ENCODE measurements around the gene PTGFRN.
"Not testable (repeated sequence)": the region's sequence is repeated elsewhere in the genome, so short reads cannot be mapped to it uniquely, and the experiment has no call there.

Gene PTGFRN

DNA sequence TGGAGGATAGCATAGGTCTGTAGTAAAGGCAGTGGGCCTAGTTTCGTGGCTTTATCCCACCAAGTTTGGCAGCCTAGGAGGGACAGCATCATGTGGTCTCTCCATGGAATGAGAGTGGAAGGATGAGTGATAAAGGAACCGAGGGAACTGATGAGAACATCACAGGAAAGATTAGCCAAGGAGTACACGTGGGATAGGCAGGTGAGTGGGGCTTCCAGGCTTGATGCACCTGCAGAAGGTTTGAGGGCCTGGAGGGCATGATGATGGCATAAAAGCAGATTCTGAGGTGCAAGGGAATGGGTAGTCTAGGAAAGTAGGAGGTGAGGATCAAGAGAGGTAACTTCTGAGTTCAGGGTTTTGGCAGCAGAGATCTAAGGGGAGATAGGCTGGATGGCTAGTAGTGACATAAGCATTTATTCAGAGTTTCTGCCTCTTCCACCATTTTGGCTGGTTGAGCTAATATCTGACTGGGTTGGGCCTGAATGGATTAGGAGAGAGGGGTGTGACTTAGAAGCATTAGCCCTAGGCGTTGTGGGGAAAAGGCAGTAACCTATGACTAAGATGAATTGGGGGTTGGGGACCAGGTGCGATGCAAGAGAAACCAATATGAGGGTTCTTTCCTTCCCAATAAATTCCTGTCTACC is 9.1 kb downstream of the PTGFRN start:
- DNase-seq, result no peak

DNA sequence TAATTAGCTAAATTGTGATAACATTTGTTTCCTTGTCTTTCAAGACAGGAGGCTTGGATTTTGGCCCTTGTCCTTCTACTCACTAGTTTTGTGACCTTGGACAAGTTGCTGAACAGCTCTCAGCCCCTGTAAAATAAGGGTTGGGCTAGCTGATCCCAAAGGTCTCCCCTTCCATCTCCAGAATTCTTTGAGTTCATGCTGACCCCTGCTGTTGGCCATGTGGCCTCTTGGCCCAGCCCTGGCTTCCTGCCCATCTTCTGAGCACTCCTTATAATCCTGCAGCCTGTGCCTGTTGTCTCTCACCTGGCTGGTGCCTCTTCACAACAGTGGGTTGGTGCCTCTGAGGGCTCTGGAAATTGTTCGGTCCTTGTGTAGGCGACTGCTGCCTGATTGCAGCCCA is 10.1 kb downstream of the PTGFRN start:
- no peak for DNase-seq

DNA sequence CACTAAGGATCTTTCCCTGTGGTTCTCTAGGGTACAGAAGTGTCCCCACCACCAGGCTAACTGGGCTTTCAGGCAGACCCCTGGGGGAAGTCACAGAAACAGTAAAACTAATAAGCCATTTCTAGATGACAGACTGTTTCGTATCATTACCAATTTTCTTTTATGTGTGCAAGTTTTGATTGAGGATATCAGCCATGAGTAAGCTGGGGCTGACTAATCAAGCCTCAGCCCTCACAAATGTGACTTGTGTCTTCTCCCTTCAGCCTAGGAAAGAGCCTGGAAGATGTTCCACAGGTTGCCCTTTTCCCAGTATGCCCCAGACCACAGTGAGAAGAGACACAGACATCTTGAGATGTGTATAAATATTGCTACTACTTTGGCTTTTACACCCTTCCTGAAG is 10.5 kb downstream of the PTGFRN start:
- DNase-seq, result no peak

DNA sequence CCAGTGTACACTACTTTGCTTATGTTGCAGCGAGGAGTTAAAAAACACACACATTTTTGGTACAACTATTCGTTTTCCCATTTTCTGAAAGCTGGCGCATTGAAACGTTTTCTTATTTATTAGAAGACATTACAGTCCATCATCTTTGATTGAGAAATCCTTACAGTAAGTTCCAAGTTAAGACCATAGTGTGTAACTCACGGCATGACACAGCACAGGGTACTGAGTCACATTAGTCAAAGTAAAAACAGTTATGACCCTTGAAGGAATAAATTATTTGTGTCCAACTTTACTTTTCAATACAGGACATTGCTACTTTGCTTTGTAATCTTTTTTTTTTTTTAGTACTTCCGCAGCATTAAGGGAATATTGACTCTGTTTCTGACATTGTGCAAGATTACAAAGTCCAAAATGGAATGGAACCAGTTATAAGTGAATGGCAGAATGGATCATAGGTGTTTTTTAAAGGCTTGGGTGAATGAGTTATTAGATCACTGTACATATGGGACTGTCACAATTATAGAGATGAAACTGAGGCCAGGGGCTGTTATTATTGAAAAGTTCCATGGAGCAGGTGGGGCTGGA is 11.7 kb downstream of the PTGFRN start:
- no peak for DNase-seq

DNA sequence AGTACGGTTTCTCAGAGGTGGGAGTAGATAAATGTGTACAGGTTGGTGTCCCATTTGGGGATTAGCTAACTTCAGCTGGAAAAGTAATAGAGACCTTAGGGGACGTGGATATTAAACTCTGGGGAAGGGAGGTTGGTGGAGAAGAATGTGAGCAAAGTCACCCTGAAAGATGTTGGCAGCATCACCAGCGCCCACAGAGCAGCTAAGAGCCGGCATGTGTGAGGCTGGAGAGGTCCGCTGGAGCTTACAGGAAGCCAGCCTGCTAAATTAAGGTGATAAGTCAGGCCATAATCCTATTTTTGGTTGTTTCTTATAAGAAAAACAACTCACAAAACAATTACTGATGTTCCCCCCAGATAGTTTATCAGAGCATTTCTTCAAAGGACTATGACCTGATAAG is 12.2 kb downstream of the PTGFRN start:
- no peak for DNase-seq

DNA sequence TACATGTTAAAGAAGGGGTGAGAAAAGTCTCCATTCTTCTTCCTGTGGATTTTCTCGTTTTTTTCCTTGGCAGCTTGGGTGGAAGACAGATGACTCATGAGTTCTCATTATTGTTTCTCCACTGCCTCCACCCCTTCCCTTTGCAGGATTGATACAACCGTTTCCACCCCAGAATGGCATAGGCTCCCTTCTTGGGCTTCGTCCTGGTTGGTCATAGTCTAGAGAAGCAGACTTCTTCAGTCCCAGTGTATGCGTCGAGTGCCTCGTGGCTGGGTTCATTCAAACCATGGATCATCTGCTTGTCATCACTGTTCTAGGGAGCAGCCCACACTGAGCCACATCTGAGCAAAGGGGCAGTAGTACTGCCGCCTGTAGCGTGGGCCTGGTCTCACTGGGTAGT is 13.7 kb downstream of the PTGFRN start:
- no peak for DNase-seq

DNA sequence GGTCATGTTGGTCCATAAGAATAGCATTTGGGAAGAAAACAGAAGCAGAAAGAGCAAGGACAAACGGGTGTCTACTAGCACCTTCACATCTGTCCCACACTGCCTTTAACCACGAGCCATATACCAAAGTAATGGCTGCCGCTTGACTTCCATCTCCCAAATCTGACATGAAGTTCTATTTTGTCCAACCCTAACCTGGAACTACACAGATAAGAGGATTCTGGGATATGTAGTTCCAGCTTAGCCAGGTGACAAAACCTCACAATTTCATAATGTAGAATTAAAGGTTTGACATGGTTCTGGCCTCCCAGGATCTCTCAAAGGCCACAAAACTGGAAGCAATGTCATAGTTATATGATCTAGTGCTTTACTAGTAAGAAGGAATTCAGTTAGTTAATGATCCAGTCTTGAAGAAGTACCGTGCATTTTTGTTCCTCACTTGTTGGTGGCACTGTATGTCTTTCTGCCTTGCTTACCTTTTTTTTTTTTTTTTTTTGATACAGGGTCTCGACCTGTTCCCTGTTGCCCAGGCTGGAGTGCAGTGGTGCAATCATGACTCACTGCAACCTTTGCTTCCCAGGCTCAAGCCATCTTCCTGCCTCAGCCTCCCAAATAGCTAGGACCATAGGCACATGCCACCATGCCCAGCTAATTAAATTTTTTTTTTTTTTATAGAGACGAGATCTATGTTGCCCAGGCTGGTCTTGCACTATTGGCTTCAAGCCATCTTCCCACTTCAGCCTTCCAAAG is 17.5 kb downstream of the PTGFRN start:
- DNase-seq, result no peak

DNA sequence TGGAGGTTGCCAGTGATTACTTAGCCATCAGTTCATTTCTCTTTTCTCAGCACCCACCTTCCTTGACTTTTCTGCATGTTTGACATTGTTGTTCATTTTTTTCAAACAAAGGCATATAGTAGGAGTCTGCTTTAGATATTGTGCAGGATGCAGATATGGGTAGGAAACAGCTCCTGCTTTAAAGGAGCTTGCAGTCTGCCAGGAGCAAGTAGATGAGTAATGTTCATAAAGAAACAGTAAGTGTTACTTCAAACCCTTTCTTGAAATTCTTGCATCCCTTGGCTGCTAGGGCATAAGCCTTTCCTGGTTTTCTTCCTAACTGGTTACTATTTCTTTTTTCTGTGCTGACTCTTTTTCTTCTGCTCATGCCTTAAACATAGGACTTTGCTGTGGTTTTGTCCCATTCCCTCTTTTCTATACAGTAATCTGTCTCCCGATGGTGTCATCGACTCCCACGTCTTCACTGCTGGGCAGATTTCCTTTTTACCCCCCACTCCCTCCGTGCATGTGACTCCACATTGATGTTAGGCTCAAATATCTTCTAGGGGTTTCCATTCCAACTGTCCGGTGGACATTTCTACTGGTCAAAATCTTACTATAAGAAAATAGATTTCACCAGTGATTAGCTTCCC is 20.4 kb downstream of the PTGFRN start:
- DNase-seq, result no peak

DNA sequence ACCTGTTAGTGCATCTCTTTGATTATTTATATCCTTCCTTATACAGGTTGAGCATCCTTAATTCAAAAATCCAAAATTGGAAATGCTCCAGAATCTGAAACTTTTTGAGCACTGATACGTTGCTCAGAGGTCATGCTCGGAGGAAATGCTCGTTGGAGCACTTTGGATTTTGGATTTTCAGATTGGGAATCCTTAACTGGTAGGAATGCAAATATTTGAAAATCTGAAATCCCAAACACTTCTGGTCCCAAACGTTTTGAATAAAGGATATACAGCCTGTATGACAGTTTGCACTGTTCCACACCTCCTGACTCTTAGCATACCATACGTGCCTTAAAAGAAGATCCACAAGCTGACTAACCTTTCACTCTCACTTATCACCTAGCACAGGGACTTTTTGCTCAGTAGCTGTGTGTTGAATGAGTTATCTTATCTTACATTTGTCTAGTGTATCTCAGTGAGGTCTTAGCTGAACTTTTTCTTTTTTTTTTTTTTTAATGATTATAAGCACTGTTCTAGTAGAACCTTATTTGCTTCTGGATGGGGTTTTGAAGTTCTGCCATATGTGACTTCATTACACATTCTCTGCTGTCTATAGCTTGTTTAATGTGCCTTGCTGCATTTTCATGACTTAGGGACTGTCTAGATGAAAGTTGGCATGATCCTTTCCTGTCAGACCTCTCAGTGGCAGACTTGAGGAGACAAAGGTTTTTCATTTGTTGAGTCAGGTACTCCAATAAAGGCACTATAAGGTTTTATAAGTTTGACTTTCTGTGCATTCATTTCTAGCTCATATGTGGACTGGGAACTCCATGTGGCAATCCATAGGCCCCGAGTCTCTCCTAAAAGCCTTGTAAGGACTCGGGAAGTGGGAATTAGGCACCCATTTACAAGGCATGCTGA is 21.6 kb downstream of the PTGFRN start:
- DNase-seq, result no peak

DNA sequence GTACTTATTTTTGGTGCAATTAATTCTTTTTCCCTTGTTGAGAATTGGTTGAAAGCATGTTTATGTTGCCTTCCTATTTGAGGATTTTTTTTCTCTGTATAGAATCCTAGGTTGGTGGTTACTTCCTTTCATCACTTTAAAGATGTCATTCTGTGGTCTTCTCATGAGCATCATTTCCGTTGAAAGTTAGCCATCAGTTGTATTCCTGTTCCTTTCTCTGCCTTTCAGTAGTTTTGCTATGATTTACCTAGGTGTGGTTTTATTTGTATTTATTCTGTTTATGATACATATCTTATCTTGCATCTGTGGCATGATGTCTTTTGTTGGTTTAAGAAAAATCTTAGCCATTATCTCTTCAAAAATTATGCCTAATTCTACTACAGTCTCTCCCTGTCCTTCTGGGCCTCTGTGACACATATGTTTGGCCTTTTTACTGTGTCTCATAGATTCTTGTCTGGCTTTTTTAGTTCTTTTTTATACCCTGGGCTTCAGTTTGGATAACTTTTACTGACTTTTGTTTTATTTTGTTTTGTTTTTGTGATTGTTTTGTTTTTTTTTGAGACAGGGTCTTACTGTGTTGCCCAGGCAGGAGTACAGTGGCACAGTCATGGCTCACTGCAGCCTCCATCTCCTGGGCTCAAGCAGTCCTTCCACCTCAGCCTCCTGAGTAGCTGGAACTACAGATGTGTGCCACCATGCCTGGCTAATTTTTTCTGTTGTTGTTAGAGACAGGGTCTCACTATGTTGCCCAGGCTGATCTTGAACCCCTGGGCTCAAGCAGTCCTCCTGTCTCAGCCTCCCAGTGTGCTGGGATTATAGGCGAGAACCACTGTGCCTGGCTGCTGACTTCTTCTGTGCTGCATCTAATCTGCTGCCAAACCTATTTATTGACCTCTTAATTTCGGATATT is 24.1 kb downstream of the PTGFRN start:
- peak in 1 of 2 donors; percentile 58 for DNase-seq

DNA sequence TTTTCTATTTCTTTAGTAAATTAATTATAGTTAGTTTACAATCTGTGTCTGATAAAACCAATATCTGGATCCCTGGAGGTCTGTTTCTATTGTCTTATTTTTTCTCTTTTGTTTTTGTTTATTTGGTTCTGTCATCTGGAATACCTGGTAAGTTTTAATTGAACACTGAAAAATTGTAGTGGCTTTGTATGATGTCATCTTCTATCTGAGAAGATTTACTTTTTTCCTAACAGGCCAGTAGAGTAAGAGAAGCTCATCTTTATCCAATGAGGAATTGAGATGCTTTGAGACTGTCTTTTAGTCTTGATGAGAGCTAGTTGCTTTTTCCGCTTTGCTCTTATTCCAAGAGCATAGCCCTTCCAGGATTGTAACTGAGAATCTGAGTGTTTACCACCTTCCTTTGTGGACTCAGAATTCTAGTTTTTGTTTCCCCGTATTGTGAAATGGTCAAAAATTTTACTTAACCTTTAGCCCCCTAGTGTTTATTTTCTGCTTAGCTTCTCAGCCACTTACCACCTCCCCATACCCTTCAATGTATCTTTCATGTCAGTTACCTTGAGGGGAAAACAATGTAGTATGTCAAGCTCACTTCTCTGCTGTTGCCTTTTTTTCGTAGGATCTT is 25.0 kb downstream of the PTGFRN start:
- DNase-seq, result peak in 1 of 2 donors; percentile 55

DNA sequence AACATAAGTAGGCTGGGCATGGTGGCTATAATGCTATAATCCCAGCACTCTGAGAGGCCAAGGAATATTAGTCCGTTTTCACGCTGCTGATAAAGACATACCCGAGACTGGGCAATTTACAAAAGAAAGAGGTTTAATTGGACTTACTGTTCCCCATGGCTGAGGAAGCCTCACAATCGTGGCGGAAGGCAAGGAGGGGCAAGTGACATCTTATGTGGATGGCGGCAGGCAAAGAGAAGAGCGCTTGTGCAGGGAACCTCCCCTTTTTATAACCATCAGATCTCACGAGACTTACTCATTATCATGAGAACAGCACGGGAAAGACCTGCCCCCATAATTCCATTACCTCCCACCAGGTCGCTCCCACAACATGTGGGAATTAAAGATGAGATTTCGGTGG is 28.5 kb downstream of the PTGFRN start:
- no peak for DNase-seq

DNA sequence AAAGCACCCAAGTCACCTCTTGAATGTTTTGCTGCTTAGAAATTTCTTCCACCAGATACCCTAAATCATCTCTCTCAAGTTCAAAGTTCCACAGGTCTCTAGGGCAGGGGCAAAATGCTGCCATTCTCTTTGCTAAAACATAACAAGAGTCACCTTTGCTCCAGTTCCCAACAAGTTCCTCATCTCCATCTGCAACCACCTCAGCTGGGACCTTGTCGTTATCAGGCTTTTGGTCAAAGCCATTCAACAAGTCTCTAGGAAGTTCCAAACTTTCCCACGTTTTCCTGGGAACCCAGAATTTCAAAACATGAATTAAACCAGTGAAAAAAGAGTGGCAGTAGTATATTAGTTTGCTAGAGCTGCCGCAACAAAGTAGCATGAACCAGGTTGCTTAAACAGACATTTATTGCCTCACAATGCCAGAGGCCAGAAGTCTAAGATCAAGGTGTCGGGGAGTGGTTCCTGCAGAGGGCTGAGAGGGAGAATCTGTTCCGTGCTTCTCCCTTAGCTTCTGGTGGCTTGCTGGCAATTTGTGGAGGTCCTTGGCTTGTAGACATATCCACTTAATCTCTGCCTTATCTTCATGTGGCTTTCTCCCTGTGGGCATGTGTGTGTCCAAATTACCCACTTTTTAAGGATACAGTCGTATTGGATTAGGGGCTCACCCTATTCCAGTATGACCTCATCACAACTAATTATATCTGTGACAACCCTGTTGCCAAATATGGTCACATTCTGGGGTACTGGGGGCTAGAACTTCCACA is 30.2 kb downstream of the PTGFRN start:
- DNase-seq, result not testable (repeated sequence)

DNA sequence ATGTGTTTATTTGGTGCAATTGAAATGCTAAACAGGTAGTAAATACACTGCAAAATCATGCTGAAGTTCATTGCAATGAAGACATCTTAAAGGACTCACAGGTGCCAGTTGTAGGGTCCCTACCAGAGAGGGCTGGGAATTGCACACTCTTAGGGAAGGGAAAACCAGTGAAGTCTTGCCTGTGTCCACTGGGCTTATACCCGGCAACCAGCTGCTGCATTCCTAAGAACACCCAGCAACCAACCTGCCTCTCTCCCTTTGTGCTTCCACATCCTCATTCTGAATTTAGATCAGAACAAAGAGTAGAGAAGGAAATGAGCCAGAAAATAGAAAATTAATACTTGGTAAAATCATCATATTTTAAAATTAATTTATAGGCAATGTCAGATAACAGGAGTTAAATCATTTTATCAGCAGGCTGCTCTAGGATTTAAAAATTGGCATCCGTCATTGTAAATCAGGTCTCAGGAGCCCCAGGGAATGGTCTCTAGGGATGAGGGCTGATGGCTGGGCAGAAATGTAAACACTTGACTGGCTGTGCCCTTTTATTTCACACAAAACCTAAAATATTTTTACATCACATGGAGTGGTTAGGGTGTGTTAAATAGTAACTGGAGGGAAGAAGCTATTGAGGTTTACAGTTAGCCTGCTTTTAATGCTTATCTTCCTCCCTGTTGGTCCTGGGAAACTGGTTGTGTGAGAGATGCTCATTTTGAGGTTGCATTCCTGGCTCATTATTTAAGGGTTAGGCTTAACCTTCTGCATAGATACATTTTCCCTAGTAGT is 31.3 kb downstream of the PTGFRN start:
- DNase-seq, result no peak

DNA sequence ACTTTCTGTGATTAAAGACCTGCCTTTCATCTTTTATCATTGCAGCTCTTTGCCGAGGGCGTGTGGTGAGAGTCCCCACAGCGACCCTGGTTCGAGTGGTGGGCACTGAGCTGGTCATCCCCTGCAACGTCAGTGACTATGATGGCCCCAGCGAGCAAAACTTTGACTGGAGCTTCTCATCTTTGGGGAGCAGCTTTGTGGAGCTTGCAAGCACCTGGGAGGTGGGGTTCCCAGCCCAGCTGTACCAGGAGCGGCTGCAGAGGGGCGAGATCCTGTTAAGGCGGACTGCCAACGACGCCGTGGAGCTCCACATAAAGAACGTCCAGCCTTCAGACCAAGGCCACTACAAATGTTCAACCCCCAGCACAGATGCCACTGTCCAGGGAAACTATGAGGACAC is 32.0 kb downstream of the PTGFRN start:
- no peak for DNase-seq

DNA sequence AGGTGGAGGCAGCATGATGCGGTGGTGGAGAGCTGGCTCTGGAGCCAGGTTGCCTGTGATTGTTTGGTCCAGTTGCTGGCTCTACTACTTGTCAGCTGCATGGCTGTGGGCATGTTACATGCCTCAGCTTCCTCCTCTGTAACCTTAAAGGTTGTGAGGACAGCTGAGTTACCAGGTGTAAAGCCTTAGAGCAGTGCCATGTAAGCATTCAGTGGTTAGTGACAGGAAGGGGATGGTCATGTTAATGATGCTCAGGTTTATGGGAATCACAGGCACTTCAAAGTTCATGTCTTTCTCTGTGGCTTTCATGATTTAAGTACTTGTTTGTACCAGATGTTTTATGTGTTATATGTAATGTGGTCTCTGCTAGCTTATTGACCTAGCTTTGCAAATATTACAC is 32.6 kb downstream of the PTGFRN start:
- DNase-seq, result peak in 1 of 2 donors; percentile 11

DNA sequence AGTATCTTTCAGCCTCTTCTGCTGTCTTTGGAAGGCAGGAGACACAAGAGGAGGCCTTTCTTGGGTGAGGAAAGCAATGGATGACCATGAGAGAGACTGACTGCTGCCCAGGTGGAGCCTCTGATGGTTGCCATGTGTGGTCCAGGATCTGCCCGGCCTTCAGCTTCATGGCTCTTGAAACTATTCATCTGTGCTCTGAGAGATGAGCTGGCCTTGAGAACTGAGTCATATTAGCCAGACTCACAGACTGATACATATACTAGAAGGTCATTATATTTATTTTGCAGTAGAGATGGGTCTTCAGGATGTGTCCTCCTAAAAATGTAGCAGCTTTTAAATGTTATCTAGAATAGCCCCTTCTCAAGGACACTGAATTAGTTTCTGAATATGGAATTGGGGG is 33.7 kb downstream of the PTGFRN start:
- DNase-seq, result no peak

DNA sequence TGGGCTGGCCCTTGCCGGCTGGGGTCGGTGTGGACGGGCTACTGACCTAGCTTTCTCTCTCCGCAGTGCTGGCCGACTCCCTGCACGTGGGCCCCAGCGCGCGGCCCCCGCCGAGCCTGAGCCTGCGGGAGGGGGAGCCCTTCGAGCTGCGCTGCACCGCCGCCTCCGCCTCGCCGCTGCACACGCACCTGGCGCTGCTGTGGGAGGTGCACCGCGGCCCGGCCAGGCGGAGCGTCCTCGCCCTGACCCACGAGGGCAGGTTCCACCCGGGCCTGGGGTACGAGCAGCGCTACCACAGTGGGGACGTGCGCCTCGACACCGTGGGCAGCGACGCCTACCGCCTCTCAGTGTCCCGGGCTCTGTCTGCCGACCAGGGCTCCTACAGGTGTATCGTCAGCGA is 34.9 kb downstream of the PTGFRN start:
- no peak for DNase-seq

DNA sequence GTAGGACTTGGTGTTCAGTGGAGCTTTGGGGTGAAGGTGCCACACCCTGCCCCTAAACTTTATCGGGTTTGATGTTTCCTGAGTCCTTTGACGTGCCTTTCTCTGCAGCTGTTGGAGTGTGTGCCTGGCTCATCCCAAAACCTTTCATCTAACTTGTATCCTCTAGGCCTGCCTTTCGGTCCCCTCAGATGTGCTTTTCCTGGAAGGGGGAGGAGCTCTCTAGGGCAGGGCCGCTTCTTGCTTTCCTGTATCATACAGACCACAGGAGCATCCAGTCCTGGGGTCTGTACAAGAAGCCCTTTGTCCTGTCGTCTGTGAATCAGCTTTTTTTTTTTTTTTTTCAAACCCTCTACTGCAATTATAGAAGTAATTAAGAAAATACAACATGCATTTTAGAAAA is 35.7 kb downstream of the PTGFRN start:
- DNase-seq, result no peak

DNA sequence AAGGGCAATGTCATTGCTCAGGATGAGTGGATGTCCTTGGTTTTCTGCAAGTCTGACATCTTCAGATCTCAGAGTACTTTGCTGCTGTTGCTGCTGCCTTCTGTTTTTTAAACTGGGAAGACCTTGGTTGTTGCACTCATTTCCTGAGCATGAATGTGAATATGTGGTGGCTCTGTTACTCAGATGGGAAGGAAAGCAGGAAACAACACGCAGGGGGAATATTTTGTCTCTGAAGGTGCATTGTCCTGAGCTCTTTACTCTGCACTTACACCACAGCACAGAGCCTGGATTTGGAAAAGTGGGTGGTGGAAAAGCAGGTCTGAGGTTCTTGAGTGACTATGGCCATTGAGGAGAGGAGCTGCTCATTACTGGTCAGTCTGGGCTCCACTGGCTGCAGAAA is 36.3 kb downstream of the PTGFRN start:
- no peak for DNase-seq
